GM20000 (cell line): ENCODE measurements around the gene TMEM214.

Source experiments
- DNase-seq: peaks from one replicate; pipeline ENCODE4 v3.0.0; 2012; ENCODE audit warnings: low spot score
- TF ChIP-seq, protein P1 (sequence below): IDR thresholded peaks from 2 replicates; pipeline ENCODE4 v1.5.1; 2012; ENCODE audit warnings: mild to moderate bottlenecking, control low read depth; ENCODE audit errors: extremely low read depth, missing control alignments

The TMEM214 gene

DNA sequence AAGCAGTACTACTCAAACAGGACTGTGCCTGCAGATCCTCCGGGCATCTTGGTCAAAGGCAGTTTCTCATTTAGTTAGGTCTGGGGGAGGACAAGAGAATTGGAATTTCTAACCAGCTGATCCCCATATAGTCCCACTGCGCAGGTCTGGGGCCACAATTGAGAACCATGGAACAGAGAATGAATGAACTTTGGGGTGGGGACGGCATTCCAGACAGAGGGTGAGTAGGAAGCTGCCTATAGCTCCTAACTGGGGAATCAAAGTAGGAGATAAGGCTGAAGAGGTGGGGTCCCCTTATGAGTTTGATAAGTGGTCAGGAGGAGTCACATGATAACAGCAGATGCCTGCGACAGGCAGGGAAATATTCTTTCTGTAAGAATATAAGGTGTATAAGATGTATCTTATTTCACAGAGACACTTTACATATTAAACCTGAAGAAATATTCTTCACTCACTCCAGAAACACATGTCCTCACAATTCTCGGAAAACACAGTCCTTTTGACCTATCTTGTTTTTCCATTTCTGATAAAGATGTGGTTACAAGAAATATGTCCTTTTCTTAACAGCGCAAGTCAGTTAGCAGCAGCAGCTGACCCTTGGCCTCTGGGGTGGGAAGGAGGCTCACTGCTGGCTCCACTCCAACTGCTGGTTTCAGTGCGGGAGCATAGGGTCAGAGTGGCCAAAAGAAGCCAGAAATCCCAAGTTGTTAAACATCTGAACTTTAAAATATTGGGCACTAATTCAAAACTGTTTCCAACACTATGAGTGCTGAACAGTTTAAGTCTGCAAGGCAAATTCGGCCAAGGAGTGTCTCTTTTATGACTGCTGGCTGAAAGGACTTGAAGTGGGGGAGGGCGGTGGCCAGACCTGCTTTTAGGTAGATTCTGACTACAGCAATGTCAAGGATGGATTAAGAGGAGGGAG lies 12.6 kb upstream of the TMEM214 start:
- no peak for DNase-seq
- TF ChIP-seq, protein P1, sequence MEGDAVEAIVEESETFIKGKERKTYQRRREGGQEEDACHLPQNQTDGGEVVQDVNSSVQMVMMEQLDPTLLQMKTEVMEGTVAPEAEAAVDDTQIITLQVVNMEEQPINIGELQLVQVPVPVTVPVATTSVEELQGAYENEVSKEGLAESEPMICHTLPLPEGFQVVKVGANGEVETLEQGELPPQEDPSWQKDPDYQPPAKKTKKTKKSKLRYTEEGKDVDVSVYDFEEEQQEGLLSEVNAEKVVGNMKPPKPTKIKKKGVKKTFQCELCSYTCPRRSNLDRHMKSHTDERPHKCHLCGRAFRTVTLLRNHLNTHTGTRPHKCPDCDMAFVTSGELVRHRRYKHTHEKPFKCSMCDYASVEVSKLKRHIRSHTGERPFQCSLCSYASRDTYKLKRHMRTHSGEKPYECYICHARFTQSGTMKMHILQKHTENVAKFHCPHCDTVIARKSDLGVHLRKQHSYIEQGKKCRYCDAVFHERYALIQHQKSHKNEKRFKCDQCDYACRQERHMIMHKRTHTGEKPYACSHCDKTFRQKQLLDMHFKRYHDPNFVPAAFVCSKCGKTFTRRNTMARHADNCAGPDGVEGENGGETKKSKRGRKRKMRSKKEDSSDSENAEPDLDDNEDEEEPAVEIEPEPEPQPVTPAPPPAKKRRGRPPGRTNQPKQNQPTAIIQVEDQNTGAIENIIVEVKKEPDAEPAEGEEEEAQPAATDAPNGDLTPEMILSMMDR, result no peak

DNA sequence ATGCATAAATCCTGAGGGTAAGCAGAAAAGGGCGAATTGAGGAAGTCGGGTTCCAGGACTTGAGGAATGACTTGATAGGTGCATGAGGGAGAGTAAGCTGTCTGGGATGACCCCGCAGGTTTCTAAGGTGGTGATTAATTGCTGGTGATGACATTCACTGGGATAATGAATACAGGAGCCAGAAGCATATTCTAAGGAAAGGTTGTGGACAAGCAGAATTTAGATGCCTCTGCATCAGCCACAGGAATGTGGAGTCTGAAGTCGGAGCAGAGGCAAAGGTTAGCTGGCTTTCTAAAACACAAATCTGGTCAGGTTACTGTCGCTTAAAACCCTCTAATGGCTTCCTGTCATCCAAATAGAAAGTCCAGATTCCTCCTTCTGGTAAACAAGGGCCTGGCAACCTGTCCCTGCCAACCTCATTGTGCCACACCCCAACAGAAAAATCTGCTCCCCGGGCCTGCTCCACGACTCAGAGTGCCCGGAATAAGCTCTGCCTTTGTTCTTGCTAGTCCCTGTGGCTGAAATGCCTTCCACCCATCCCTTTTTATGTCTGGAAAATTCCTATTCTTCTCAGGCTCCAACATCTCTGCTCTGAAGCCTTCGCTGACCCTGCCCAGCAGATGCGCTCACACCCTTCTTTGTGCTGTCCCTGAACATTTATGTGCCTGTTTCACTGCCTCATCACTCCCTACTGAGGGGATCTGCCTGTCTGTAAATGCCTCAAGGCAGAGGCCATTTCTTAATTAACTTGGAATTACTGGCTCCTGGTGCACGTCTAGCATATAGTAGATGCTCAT lies 11.3 kb upstream of the TMEM214 start:
- DNase-seq, result no peak
- TF ChIP-seq, protein P1, result no peak

DNA sequence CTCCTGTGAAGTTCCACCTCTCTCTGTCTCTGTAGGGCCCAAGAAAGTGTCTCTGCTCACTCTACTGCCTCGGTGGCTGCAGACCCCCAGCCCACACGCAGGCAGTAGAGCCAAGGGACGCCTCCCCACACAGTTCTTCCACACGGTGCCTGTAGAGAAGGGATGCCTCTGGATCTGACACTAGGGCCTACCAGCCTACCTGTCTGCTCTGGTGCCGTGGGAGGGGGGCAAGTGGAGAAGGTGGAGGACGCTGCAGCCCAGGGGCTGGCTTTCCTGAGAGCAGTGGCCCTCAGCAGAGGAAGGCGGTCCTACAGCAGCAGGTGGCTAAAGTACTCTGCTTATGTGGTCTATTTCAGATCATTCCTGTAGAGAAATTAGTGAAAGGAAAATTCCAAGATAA lies 9.0 kb upstream of the TMEM214 start:
- TF ChIP-seq, protein P1, result no peak
- no peak for DNase-seq

DNA sequence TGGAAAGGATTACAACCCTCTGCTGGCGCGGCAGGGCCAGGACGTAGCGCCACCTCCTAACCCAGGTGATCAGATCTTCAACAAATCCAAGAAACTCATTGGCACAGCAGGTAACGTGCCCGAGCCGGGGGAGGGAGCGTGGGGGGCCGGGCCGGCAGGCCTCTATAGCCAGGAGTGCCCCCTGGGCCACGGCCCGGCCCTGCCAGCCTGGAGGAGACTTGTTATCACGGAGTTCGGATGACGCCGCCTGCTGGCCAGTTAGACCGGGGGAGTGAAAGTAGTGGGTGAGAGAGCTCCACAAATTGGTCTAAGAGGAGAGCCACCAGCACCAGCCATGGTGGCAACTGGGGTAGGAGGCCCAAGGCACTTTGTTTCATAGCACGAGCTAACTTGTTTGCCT lies 8.6 kb upstream of the TMEM214 start:
- TF ChIP-seq, protein P1, result no peak
- no peak for DNase-seq

DNA sequence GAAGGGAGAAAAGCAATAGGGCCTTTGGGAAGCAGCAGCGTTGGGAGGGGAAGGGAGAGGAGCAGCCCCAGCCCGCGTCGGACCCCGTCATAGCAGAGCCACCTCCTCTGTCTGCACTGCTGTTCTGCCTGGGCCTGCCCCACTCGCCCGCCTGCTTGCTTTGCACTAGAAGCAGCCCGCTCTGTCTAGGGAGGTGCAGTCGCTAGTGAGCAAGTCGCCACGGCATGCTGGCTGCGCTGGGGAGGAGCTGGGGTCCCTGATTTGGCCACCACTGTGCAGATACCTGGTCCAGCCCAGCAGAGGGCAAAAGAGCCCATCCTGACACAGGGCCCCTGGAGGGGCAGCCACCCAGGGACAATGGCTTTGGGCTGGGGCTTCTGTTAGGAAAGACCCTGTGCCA lies 8.0 kb upstream of the TMEM214 start:
- DNase-seq, result no peak
- TF ChIP-seq, protein P1, result no peak

DNA sequence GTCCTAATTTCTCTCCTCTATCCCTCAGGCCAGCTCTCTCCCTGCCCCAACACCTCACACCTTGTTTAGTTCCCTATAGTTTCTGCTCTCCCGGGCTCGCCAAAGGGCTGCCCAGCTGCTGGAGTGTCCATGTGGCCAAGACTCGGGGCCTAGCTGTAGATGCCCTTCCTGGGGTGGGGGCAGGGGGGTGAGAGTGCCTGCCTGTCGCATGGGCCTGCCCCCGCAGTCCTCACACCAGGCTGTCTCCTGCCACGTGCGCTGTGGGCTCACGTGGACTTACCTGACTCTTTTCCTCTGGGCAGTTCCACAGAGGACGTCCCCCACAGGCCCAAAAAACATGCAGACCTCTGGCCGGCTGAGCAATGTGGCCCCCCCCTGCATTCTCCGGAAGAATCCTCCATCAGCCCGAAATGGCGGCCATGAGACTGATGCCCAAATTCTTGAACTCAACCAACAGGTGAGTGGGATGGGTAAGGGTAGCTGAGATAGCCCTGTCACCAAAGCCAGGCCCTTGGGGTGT lies 7.4 kb upstream of the TMEM214 start:
- TF ChIP-seq, protein P1, result no peak
- DNase-seq, result no peak
